AG10803 (cell line): Measurements from ENCODE around the gene CIDEA.

ENCODE experiments used
- DNase-seq: peaks from one replicate; pipeline ENCODE4 v3.0.0; 2010; ENCODE audit warnings: low read depth
- H3K4me3 ChIP-seq: 2 replicates; pipeline ENCODE4 v1.5.1; 2011; ENCODE audit warnings: mild to moderate bottlenecking, low read length, control low read depth
- TF ChIP-seq, protein P1 (sequence below): conservative IDR thresholded peaks from 2 replicates; pipeline ENCODE4 v1.5.1; 2011; ENCODE audit warnings: mild to moderate bottlenecking, low read length, control low read depth, inconsistent platforms

The CIDEA gene

DNA sequence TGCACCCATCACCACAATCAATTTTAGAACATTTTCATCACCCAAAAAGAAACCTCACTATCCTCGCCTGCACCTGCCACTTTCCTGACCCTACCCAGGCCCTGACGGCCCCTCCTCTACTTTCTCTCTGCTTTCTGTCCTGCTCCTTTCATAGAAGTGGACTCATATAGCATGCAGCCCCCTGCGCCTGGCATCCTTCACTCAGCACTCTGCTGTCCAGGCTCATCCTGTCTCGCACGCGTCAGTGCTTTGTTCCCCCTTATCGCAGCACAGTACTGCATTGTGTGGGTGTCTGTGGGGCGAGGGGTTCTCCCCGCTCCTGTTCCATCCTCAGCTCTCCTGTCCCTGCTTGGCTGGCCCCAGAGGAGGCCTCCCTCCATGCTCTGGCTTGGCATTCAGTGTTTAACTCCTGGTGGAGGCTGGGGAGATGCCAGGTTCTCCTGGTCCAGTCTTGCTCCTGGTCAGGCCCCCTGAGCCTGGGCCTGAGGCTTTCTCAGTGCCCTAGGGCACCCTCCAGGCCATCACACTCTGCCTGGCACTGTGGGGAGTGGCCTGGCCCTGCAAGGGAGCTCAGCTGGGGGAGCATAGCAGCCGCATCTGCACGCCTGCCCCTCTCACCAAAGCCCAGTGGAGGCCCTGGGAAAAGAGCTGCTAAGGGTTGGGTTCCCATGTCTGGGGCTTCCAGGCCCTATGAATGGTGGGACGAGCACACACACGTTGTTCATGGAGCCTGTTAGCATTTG lies 47.3 kb downstream of the CIDEA start:
- TF ChIP-seq, protein P1, sequence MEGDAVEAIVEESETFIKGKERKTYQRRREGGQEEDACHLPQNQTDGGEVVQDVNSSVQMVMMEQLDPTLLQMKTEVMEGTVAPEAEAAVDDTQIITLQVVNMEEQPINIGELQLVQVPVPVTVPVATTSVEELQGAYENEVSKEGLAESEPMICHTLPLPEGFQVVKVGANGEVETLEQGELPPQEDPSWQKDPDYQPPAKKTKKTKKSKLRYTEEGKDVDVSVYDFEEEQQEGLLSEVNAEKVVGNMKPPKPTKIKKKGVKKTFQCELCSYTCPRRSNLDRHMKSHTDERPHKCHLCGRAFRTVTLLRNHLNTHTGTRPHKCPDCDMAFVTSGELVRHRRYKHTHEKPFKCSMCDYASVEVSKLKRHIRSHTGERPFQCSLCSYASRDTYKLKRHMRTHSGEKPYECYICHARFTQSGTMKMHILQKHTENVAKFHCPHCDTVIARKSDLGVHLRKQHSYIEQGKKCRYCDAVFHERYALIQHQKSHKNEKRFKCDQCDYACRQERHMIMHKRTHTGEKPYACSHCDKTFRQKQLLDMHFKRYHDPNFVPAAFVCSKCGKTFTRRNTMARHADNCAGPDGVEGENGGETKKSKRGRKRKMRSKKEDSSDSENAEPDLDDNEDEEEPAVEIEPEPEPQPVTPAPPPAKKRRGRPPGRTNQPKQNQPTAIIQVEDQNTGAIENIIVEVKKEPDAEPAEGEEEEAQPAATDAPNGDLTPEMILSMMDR: no peak
- no peak for DNase-seq
- H3K4me3 ChIP-seq: no peak overlapping the region

DNA sequence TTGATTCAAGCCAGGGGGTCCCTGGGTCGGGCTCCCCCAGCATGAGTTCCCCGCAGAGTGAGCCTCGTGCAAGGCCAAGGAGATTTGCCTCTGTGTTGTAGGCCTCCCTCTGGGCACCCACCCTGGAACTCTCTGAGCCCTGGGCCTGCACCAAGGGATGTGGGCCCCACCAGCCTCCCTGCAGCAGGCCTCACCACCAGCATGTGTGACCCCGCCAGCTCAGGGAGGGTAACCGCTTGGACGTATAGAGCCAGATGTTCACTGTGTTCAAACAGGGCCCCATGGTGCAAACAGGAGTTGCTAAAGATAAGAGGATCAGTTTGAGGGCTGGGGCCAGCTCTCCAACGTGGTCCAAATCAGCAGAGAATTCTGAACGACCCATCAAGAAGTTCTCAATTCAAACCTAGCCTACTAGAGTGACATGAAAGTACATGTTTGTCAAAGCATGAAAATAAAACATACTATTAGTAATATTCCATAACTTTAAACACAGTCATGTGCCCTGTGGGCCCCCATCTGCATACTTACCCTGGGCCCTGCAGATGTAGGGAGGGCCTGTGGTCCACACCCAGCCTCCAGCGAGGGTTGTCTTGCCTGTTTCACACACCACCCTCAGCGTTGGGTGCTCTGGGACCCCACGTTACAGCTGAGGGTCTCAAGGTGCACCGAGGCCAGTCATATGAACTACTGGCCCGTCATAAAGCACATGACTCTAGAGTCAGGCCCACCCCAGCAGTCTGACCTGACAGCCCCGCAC lies 48.4 kb downstream of the CIDEA start:
- no peak overlapping the region for H3K4me3 ChIP-seq
- DNase-seq: no peak
- TF ChIP-seq, protein P1: no peak

DNA sequence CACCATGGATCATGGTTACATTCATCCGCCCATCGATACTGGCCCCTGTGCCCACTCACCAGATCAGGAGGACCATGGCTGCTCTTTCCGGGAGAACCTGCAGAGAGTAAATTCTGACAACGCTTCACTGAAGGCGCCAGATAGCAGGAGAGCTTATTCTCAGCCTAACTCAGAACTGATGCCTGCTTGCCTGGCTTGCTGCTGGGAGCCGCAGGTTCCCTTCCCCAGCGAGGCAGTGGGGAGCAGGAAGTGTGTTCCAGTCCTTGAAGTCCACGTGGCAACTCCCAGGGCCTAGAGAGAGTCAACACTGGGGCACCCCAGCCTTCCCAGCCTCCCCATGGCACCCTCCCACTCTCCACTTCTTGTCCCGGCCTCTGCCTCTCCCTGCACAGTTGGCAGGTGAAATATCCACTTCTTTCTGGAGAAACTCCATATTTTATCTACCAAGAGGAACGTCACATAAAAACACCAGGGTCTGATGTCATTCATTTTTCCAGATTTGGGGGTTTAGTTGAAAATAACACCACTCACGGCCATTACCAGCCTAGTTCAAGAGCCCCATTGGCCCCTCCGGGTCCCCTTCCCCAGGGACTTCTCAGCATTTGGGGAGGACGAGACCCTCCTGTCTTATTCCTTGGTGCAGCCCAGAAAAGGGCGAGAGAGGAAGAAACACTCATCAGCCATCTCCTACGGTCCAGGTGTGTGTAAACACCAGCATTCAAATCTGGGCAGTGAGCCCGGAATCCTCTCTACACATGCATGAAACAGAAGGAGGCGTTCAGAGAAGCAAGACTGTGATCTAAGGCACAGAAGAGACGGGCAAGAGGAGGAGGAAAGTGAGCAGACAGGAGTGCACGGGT lies 50.4 kb downstream of the CIDEA start:
- no peak for DNase-seq
- H3K4me3 ChIP-seq: no peak overlapping the region
- TF ChIP-seq, protein P1: no peak

DNA sequence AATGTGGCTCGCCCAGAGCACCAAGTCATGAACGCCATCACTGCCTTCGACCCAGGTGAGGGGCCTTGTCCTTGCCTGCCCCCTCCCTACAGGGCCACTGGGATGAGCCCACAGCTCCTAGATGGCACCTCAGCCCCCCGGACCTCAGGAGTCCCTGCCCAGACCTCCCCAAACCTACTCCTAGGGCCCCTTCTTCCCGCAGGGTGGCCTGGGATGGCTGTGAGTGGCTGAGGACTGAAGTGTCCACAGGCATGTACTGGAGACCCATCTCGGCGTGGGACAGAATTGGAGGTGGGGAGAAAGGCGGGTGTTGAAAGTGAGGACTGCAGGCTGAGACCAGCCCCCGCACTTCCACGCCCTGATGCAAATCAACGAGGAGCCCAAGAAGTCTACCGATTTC lies 51.0 kb downstream of the CIDEA start:
- DNase-seq: no peak
- TF ChIP-seq, protein P1: no peak
- H3K4me3 ChIP-seq: no peak overlapping the region

DNA sequence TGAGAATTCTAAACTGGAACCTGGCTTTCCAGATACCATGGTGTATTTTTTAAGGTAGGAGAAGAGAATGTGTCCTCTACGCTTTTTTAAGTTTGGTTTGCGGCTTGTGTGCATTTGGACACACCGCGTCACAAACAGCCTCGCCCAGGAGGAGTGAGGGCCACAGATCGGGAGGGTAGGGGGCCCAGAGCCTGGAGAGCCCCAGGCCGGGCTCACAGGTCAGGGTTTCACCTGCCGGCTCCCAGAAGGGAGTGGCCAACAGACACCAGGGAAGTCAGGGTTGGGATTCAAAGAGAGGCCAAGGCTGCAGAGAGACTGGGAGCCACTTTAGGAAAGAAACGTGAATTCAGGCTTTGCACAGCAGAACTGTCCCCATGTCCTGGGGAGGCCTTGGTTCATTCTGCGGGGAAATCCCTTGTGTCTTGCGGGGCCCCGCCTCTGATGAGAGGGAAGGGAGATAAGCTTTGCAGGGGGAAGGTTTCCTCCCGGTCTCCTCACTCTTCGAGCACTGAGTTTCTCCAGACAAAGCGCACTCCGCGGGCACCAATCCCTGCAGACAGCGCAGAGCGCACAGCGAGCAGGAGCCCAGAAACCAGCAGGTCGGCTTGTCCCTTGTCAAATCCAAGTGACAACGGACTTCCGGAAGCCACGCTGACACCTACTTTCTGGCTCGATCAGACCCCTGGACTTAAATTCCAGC lies 51.9 kb downstream of the CIDEA start:
- peak overlapping the region; percentile 87 for H3K4me3 ChIP-seq
- DNase-seq: no peak

More for the DNA sequence above, 51.9 kb downstream of the CIDEA start:
- TF ChIP-seq, protein P1: no peak
